ENCODE measurements around the gene HAUS6.

GRCh38 chr9:19137282-19137681, 34.6 kb upstream of the HAUS6 start:
- TF ChIP-seq CTCF (IDR thresholded peaks at IDR 0.05) (no peak), POLR2A (IDR thresholded peaks at IDR 0.05) (no peak), POLR2AphosphoS5 (IDR thresholded peaks at IDR 0.05) (no peak)

Data from prostate gland (tissue), 2 donors.